NCI-H345 treated with DMSO at 0.1 percent for 48 hours (cell line): ENCODE data around the gene MORC1.
"Not testable (repeated sequence)": the region's sequence is repeated elsewhere in the genome, so short reads cannot be mapped to it uniquely, and the experiment has no call there.

ENCODE experiments used
- DNase-seq: peaks from one replicate; lab custom pipeline; 2025; ENCODE audit not compliant: unreplicated experiment; lab: John Stamatoyannopoulos, UW

The MORC1 gene, protein sequence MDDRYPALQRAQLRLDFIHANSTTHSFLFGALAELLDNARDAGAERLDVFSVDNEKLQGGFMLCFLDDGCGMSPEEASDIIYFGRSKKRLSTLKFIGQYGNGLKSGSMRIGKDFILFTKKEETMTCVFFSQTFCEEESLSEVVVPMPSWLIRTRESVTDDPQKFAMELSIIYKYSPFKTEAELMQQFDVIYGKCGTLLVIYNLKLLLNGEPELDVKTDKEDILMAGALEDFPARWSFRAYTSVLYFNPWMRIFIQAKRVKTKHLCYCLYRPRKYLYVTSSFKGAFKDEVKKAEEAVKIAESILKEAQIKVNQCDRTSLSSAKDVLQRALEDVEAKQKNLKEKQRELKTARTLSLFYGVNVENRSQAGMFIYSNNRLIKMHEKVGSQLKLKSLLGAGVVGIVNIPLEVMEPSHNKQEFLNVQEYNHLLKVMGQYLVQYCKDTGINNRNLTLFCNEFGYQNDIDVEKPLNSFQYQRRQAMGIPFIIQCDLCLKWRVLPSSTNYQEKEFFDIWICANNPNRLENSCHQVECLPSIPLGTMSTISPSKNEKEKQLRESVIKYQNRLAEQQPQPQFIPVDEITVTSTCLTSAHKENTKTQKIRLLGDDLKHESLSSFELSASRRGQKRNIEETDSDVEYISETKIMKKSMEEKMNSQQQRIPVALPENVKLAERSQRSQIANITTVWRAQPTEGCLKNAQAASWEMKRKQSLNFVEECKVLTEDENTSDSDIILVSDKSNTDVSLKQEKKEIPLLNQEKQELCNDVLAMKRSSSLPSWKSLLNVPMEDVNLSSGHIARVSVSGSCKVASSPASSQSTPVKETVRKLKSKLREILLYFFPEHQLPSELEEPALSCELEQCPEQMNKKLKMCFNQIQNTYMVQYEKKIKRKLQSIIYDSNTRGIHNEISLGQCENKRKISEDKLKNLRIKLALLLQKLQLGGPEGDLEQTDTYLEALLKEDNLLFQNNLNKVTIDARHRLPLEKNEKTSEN

DNA sequence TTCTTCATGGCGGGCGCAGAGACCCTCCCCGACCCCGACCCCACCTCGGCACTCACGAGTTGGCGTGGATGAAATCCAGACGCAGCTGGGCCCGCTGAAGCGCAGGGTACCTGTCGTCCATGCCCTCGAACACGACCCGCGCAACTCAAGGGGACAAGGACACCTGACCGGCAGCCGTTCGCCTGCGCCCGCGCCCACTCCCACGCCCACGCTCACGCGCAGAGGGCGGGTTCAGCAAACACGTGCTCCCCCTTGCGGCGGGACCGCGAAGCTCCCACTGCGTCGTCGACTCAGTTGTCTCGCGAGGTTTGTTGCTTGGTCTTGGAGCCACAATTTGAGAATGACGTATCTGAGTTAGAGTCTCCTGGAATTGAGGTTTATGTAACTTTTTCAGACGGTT lies at the start of gene MORC1:
Gene MORC1 (minus strand): TSS at position 196 of the 400 bp plus-strand sequence. CDS start 75 bp downstream, at position 121.
- DNase-seq: no peak

DNA sequence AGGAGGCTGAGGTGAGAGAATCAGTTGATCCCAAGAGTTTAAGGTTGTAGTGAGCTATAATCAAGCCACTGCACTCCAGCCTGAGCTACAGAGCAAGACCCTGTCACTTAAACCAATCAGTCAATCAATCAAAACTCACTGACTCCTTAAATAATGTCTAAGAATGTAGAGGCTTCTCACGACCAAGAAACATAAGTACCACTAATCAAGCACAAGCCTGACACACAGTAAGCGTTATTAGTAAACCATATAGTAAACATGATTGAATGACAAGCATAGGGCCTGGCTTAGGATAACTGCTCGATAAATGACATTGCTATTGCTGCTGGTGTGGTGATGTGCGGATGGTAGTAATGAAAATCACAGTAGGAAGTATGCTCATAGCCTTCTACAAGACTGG lies 48.0 kb upstream of the MORC1 start:
- no peak for DNase-seq

DNA sequence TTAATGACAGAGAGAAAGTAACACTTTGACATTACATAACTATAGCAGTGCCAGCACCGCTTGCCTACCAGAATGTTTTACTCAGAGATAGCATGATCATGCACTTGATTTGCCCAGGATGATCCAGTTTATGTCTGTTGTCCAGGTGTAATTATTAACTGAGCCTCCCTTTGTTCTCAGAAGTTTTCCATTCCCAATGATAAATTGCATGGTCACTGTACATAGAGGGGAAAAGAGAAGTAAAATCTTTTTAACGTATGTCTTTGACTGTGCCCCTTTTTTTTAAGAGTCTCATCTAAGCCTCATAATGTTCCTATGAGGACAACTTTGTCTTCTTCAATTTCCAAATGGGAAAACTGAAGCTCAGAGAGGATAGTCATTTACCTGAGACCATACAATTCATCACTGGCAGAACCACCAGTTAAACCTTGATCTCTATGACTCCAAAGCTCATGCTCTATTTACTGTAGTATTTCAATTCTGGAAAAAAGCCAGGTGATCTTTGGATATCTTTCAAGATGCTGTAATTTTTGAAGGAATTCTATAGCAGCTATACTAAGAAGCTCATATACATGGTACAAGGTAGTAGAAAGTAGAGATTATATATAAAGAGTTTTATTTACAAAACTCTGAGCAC lies 43.7 kb upstream of the MORC1 start:
- DNase-seq: no peak

DNA sequence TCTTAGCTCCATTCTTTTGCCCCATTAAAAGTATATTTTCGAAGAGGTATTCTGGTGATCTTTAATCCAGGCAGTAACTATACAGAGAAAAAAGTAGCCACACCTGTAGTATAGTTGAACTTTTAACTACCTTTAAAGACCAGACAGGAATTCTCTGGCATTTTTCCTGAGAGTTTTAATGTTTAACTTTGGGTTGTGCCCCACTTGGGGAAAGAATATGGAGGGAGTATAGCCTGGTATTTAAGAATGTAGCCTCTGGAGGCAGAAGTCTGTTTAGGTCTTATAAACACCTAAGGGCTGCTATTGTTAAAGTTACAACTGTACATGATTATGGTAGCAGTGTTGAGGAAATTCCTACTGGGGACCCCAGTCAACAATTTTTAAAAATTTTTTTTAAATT lies 37.9 kb upstream of the MORC1 start:
- DNase-seq: no peak

DNA sequence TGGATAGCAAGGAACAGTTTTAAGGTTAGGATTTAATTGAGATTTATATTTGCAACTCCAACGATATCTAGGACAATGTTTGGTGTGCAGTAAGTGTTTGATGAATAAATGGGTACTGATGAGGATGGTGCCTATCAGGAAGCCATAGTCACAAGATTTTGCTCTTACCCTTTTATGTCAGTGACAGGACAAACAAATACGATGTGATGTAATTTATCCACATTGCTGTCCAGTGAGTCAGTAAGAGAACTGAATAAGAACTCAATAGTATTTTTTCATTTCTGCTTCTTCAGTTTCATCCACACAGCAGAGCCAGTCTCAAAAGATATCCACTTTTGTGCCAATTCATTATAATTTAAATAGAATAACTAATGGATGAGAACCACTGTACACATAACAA lies 37.0 kb upstream of the MORC1 start:
- no peak for DNase-seq

DNA sequence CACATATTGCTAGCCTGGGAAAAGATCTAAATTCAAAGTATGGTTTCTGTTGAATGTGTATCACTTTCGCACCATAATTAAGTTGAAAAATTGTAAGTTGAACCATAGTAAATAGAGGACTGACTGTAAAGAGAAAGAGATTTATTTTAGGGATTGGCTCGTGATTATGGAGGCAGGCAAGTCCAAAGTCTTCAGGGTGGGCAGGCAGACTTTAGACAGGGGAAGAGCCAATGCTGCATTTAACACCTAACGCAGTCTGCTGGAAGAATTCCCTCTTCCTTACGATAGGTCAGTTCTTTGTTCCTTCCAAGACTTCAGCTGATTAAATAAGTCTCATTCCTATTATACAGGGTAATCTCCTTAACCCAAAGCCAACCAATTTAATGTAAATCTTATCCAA lies 34.4 kb upstream of the MORC1 start:
- DNase-seq: no peak

DNA sequence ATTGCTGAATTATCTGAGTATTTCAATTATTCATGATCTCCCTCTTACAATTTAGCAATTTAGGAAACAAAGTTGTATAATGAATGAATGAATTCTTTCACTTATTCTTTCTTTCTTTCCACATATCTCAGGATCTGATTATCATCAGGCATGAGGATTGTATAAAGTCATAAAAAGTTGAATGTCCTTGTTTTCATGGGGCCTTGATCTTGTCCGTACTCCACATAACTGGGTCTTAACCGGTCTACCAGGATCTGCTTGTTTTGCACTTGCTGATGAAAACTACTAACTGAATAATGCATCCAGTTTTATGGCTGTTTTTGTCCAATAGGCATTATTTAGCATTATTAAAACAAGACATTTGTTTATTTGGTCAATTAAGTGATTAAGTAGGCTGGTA lies 31.1 kb upstream of the MORC1 start:
- no peak for DNase-seq

DNA sequence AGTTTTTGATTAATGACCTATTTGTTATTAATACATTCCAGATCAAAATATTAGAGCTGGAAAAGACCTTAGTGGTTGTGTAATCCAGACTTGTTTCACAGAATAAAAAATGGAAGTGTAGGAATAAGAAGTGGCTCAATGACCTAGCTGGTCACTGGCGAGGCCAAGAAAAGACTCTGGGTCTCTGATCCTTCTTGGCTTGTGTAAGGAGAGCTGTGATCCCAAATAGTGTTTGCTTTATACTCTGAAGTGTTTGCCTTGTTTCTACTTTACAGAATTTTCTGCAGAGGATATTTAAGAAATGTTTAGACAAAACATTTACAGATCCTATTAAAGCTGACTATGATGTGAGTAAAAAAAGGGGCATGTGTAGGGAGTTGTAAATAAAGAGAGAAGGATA lies 25.7 kb upstream of the MORC1 start:
- no peak for DNase-seq

DNA sequence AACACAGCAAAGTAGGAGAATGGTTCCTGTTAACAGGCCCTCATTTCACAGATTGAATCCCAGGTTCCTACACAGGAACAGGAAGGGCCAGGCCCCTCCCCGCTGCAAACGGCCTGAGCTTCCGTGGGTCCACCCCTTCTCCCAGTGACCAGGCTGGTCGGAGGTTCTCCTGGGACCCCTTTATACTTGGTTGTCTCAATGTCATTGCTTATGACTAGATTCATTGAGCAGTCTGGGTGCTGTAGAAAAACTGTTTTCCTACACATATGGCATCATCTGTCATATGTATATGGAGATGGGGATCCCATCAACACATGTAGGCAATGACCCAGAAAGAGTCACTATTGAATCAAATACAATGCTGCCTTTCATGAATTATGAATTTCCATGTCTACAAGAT lies 22.4 kb upstream of the MORC1 start:
- no peak for DNase-seq

DNA sequence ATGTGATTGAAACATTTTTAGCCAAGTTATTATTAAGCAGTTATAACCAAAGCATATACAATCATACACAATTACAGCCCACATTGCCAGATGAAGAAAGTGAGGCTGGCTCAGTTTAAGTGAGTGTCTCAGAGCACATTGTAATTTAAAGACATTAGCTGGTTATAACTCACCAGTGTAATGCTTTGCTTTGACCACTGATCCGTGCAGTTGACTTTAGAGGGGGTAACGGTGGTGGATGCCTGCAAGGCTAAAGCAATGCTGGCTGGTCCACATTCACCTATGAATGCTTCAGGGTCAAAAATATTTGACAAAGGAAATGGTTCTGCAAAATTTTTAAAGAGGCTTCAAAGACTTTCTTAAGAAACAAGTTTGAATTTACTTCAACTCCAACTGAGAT lies 19.8 kb upstream of the MORC1 start:
- DNase-seq: no peak

DNA sequence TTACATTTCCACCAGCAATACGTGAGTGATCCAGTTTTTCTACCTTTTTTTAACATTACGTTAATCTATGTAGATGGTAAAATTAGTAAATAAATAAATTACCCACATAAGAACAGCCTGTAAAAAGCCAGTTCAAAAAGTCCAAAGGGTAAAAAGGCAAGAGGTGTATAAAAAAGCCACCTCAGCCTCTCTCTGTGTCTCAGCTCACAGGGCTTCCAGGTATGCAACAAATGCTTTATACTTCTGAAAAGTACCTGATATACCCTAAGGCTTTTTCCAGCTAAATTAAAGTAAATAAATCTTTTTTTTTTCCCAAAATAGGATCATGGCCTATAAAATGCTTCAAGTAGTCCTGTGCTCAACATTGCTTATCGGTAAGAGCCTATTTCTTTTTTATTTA lies 18.6 kb upstream of the MORC1 start, which contains the start of gene C3orf85:
Gene C3orf85 (plus strand): TSS at position 197 of the 400 bp plus-strand sequence. CDS start 129 bp downstream, at position 326.
- DNase-seq: no peak

DNA sequence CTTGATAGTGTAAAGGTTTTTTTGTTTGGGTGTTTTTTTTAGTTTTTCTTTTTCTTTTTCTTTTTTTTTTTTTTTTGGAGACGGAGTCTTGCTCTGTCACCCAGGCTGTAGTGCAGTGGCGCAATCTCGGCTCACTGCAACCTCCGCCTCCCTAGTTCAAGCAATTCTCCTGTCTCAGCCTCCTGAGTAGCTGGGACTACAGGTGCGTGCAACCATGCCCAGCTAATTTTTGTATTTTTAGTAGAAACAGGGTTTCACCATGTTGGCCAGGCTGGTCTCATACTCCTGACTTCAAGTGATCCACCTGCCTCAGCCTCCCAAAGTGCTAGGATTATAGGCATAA lies 15.5 kb upstream of the MORC1 start:
- not testable (repeated sequence) for DNase-seq

DNA sequence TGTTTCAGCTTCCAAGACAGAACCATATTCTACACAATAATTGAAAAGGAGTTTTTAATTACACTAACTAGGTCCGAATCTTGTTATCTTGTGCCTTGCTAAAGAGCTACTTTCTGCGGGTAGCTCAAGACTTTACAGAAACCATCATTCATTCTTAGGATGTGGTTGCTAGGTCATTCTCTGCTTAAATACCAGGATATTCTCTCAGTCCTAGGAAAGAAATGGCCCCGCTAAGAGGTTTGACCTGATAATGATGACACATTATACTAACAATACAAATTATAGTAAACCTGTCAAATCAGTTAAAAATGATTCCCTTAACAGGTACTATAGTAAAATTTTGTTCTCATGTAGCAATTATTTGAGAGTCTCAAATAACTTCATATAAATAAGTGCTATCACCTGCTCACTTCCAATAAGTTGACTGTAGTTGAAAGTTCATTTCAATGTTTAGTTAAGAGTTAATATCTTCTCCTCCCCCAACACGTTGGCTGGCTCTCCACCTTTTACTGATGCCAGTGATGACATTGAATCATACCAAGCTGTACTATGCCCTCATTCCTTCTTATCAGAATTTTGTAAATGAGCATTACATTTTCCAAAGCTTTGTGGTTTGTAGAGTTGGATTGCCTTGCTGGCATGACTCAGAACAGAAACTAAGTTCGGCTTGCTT lies 15.0 kb upstream of the MORC1 start:
- no peak for DNase-seq

DNA sequence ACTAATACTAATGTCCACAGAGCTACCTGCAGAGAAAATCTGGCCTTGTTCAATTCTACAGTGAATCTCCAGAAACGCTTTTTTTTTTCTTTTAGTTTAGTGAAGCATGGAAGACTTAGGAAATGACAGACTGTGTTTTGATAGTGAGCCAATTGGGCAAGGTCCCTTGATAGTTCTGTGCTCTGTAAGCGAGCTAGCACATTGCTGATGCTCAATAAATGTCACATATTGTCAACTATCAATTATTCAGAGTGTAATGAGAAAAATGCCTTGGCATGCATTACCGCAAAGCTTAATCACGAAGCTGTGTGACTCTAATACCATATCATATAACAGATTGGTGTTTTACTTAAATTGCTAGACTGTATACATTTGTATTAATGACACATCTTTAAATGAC lies 13.3 kb upstream of the MORC1 start:
- no peak for DNase-seq

DNA sequence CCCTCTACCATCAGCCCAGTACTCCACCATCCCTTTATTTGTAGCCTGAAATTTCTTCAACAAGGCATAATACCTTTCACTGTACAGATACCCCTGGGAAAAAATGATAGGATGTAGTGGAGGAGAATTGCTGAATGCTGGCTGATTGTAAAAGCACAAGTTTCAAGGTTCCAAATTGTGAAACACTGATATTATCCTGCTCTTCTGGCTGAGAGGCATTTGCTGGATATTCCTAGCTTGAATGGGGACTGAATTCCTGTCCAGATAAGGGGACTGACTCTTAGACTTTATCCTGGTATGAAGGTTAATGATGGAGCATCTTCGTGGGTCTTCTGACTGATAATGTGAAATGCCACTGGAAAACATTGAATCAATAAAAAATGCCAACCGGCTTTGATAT lies 9.6 kb upstream of the MORC1 start:
- no peak for DNase-seq

DNA sequence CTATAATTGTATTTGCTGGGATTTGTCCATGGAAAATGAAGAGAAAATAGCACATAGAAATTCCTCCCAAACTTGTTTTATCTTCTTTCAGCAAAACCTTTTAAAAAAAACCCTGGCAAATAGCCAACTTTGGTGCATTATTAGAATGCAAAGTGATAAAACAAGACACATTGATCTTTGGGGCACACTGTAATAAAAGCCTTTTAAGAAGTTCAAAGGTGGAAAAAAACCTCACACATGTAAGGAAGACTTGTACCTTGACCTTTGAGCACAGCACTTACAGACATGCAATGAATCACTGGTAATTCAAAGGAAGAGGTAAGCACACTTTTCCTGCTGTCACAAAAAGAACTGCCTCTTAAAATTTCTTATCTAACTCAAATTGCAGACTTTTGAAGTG lies 8.0 kb upstream of the MORC1 start:
- no peak for DNase-seq

DNA sequence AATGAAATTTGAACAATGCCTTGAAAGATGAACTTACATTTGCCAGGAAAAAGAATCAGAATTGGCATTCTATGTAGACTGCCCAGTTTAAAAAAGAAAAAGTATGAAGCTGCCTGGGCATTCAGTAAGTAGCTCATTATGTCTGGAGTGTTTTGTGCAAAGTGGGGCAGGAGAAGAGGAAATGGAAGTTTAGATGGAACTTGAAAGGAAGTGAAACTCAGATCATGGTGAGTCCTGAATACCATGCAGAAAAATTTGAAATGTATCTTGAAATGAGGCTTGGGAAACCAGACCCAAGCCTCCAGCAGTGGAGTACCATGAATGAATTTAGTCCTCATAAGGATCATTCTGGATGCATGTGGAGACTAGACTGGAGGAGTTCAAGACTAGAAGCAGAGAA lies 4.8 kb upstream of the MORC1 start:
- DNase-seq: no peak

DNA sequence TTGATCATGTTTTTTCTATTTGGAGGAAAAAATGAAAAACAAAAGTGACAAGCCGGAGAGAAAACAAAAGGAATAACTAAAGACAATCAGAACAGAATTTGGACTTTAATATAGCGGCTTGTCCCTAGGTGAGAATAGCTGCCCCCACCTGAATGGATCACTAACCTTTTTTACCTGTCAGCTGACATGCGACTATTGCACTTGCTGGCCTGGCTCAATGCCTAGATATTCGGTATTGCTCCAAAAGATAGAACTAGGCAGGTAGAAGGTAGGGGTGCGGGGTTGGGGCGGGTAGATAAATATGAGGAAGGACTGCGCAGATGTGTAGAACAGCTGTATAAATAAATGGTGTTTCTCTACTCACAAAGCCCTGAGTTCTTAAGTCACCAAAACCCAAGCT lies 650 bp upstream of the MORC1 start:
- DNase-seq: no peak

DNA sequence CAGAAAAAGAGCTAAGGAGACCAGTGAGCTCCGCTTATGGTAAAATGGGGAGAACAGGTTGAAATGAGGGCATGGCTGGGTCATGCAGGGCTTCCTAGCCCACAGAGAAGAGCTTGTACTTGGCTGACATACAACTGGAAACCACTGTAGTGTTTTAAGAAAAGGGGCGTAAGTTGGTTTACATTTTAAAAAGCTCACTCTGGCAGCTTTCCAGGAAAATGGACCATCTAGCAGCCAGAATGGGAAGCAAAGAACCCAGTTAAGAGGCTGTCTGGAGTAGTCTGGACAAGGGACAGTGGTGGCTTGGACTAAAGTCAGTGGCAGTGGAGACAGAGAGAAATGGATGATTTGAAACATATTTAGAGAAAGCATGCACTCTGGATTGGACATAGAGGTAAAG lies 1.9 kb downstream of the MORC1 start:
- DNase-seq: no peak

DNA sequence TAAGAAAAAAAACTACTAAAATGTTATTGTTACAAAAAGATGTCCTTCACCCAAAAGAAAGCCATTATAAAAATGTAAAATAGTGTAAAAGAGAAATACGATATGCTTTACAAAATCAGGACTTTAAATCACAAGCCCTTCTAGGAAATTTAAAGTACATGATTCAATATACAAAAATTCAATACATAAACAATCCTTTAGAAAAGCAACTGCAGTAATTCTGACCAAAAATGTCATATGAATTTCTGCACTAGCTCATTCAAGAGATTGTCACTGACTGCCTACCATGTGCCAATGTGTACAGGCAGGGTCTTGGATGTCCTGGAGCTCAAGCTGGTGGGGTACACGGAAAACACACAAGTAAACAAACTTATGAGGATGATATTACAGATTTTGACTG lies 2.5 kb downstream of the MORC1 start:
- DNase-seq: no peak

DNA sequence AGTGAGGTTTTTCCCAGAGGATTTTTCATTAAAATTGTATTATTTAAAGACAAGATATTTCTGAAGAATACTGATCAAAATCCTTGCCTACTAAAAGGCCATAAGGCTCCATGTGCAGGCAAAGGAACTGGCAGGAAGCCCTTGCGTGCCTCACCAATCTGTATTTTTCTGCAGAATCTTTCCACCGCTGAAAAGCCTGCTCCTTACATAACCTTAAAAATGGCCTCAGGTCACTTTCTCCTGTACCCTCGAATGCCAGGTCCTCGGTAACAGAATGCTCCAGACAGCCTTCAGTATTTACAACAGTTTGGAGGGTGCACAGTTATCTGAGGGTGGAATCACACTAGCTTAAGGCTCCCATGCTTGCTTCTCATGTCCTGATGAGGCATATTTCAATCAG lies 3.2 kb downstream of the MORC1 start:
- DNase-seq: no peak
